ENCODE data around the gene IFFO2. TPM values are rescaled to one million over a fixed set of nuclear protein-coding genes. Genes with fewer than 3 reads are reported as not detected.

Gene IFFO2
- total and polyA plus RNA-seq, 2 of the 8 experiments (the other 6 are each of a cell fraction or from before 2014, with no cell fraction given): 6.6 to 10.4 TPM

DNA sequence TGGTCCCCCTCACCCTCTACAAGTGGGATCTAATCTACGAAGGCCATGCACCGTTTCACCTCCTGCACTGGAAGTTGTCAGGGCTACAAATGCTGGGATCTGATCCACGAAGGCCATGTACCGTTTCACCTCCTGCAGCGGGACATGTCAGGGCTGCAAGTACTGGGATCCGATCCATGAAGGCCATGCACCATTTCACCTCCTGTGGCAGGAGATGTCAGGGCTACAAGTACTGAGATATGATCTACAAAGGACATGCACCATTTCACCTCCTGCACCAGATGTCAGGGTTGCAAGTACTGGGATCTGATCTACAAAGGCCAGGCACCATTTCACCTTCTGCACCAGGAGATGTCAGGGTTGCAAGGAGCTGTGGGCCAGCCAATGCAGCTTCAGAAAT is 61.2 kb downstream of the IFFO2 start:
- Histone ChIP-seq H3K36me3 (ENCODE audit: control insufficient read depth in 2 of 4, insufficient read depth in 4 of 4, low read length in 3 of 4) (no peaks in the 10 kb centered on the region), H3K56ac (replicated peaks; ENCODE audit: insufficient read length, low read depth, low read length) (no peak overlapping the region), H4K91ac (replicated peaks; ENCODE audit: insufficient read length, low read length) (no peak overlapping the region), H3K14ac (ENCODE audit: insufficient read length) (no peak overlapping the region), H2BK5ac (ENCODE audit: low read depth, low read length) (no peak overlapping the region; the same call in 1 of the 2 replicates), H3K27ac (ENCODE audit: low read depth, low read length) (no peak overlapping the region), H3K27me3 (replicated peaks in 1 of 4; ENCODE audit: control insufficient read depth in 3 of 4, extremely low read depth in 1 of 4, insufficient read depth in 3 of 4, low read length in 3 of 4) (no peaks in the 10 kb centered on the region), H2BK15ac (ENCODE audit: low read length) (no peak overlapping the region), H3K4me1 (replicated peaks in 1 of 4; ENCODE audit: control insufficient read depth in 3 of 4, insufficient read depth in 4 of 4, low read length in 3 of 4) (peaks cover 0 to 3% (median 0%) of the 10 kb centered on the region in 4 experiments; a peak in 1 of 7 replicates), H2AK5ac (ENCODE audit: low read depth, low read length) (no peak overlapping the region), H3K23me2 (ENCODE audit: low read depth, low read length) (no peaks in the 10 kb centered on the region), H3K4me3 (ENCODE audit: extremely low read depth in 1 of 4, insufficient read depth in 2 of 4, low read depth in 3 of 4, low read length in 4 of 4) (no peak overlapping the region), H2BK12ac (ENCODE audit: low read depth, low read length) (no peak overlapping the region), H2BK20ac (ENCODE audit: low read length) (no peak overlapping the region), H2AFZ (ENCODE audit: low read length) (no peak overlapping the region), H3K23ac (ENCODE audit: insufficient read length) (no peak overlapping the region), H3K9me3 (ENCODE audit: insufficient read depth in 2 of 2, low read depth in 1 of 2, low read length in 1 of 2) (no peaks in the 10 kb centered on the region), H3K79me2 (ENCODE audit: control insufficient read depth in 1 of 2, insufficient read depth in 2 of 2, low read length in 2 of 2) (no peaks in the 10 kb centered on the region; a peak in 1 of 4 replicates), H3K9ac (replicated peaks in 1 of 4; ENCODE audit: extremely low read depth in 1 of 4, low read depth in 3 of 4, low read length in 3 of 4) (no peak overlapping the region), H4K20me1 (replicated peaks in 1 of 2; ENCODE audit: control insufficient read depth in 1 of 2, insufficient read depth in 2 of 2, low read length in 2 of 2) (peaks cover 0 to 7% of the 10 kb centered on the region in 2 experiments), H3K4me2 (ENCODE audit: insufficient read depth in 1 of 2, low read depth in 2 of 2, low read length in 2 of 2) (no peak overlapping the region), H3K18ac (ENCODE audit: extremely low read depth, low read length) (no peak overlapping the region), H3K79me1 (ENCODE audit: low read depth, low read length) (peaks cover 4% of the 10 kb centered on the region; the same call in 1 of the 2 replicates), H2BK120ac (replicated peaks; ENCODE audit: low read depth, low read length) (no peak overlapping the region), H4K5ac (ENCODE audit: insufficient read length, low read depth, low read length) (no peak overlapping the region), H3K4ac (replicated peaks; ENCODE audit: insufficient read length, low read depth, low read length) (no peak overlapping the region), H4K8ac (ENCODE audit: extremely low read depth, insufficient read depth, low read length) (no peak overlapping the region)
- no peak for TF ChIP-seq YY1 (IDR thresholded peaks at IDR 0.05; ENCODE audit: low read depth, low read length)
- TF ChIP-seq CBX8 (IDR thresholded peaks at IDR 0.05; ENCODE audit: borderline replicate concordance, low read depth, low read length): no peak
- TF ChIP-seq EP300 (IDR thresholded peaks at IDR 0.05; ENCODE audit: borderline replicate concordance in 1 of 2, low read depth in 2 of 2, low read length in 2 of 2): no peak
- no peak for TF ChIP-seq RFX5 (IDR thresholded peaks at IDR 0.05; ENCODE audit: borderline replicate concordance, low read depth, low read length)
- no peak for TF ChIP-seq SAP30 (IDR thresholded peaks at IDR 0.05; ENCODE audit: insufficient read depth, insufficient replicate concordance, low read length)
- TF ChIP-seq BACH1 (IDR thresholded peaks at IDR 0.05; ENCODE audit: low read length): no peak
- no peak for TF ChIP-seq PHF8 (conservative IDR thresholded peaks at IDR 0.05; ENCODE audit: low read depth, low read length)
- TF ChIP-seq MAFK (IDR thresholded peaks at IDR 0.05; ENCODE audit: low read depth, low read length): no peak
- TF ChIP-seq, protein P1, sequence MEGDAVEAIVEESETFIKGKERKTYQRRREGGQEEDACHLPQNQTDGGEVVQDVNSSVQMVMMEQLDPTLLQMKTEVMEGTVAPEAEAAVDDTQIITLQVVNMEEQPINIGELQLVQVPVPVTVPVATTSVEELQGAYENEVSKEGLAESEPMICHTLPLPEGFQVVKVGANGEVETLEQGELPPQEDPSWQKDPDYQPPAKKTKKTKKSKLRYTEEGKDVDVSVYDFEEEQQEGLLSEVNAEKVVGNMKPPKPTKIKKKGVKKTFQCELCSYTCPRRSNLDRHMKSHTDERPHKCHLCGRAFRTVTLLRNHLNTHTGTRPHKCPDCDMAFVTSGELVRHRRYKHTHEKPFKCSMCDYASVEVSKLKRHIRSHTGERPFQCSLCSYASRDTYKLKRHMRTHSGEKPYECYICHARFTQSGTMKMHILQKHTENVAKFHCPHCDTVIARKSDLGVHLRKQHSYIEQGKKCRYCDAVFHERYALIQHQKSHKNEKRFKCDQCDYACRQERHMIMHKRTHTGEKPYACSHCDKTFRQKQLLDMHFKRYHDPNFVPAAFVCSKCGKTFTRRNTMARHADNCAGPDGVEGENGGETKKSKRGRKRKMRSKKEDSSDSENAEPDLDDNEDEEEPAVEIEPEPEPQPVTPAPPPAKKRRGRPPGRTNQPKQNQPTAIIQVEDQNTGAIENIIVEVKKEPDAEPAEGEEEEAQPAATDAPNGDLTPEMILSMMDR (IDR thresholded peaks at IDR 0.05; ENCODE audit: control extremely low read depth in 1 of 3, insufficient read depth in 1 of 3, low read depth in 1 of 3, low read length in 3 of 3): no peak
- TF ChIP-seq SP4 (IDR thresholded peaks at IDR 0.05; ENCODE audit: low read length): no peak
- ChIA-PET POLR2A (ENCODE audit: partially characterized antibody) (interaction anchor here (1.1 to 1.4 kb wide), 2 partner anchors 8 to 43 kb away, joined by 3 to 4 read pairs; no protein-coding TSS in a partner anchor), CTCF (ENCODE audit: partially characterized antibody) (interaction anchor here (0.9 to 14.4 kb wide), 3 partner anchors 11 to 21 kb away, joined by 4 to 131 read pairs (median 11); partner anchors contain the start of gene ALDH4A1)
- no peak for FAIRE-seq
- DNase-seq (ENCODE audit: low read depth in 1 of 2, low spot score in 2 of 2): no peak
- WGBS, 2 experiments (ENCODE audit: extremely low coverage in 1 of 2, insufficient coverage in 1 of 2, insufficient read length in 1 of 2, insufficient replicate concordance in 2 of 2, low coverage in 1 of 2, low lambda C conversion rate in 2 of 2, missing lambda C conversion rate in 1 of 2): 95% methylated on average over 5 of the region's 6 CpGs; no CpG with 5 or more reads in 1 of the 2 experiments
